Fibroblast of villous mesenchyme (primary cell): ENCODE results near the gene TMTC1. TPM values are rescaled to one million over a fixed set of nuclear protein-coding genes. Genes with fewer than 3 reads are reported as not detected.

Source experiments
- DNase-seq: peaks from one replicate; pipeline ENCODE4 v3.0.0-alpha.2; 2010; ENCODE audit warnings: low read depth
- H3K4me3 ChIP-seq: 2 replicates; pipeline ENCODE4 v1.5.1; 2011; ENCODE audit warnings: low read depth, mild to moderate bottlenecking, low read length
- CTCF ChIP-seq: IDR thresholded peaks from 2 replicates; pipeline ENCODE4 v1.5.1; 2012; ENCODE audit warnings: low read depth, mild to moderate bottlenecking, low read length; ENCODE audit not compliant: insufficient read depth
- total RNA-seq: library from RNA; depleted of rRNA; stranded (reverse); fragments of >200 nt; gene quantifications from 2 replicates; pipeline ENCODE4 v1.2.3, GENCODE V29; 2012

Gene TMTC1
- total RNA-seq, 1 donor = 33.2 TPM

GRCh38 chr12:29781188-29781587, 2.6 kb downstream of the TMTC1 start:
- H3K4me3 ChIP-seq = peak overlapping the region; percentile 83
- DNase-seq = no peak
- no peak for TF ChIP-seq CTCF

DNA sequence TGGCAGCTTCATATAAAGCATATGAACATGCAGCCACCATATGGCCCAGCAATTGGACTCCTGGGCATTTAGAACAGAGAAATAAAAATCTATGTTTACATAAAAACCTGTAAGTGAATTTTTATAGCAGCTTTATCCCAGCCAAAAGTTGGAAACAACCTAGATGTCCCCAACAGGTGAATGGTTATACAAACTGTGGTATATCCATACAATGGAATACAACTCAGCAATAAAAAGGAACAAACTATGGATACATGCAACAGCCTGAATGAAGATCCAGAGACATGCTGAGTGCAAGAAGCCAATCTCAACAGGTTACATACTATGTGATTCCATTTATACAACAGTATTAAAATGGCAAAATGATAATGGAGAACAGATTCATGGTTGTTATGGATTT, 3.7 kb downstream of the TMTC1 start:
- H3K4me3 ChIP-seq = no peak overlapping the region
- TF ChIP-seq CTCF = no peak
- DNase-seq = no peak

DNA sequence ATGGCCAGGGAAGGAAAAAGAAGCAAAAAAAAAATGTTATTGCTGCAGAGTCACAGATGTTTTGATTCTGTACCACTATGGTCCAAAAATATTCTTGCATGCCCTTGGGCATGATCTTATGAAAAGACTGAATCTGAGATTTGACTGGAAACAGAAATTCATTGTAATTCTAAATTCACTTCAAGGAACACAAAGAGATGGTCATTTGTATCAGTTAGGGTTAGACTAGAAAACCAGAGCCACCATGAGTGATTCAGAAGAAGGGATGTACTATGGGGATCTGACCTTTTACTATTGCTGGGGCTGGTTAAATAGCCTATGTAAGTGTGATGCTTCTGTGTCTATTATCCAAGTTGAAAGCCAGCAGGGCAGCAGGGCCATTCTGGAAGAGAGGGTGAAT, 5.2 kb downstream of the TMTC1 start:
- H3K4me3 ChIP-seq = no peak overlapping the region
- no peak for DNase-seq
- TF ChIP-seq CTCF = no peak

GRCh38 chr12:29773076-29773475, 10.7 kb downstream of the TMTC1 start:
- H3K4me3 ChIP-seq = no peak overlapping the region
- DNase-seq = no peak
- TF ChIP-seq CTCF = no peak

DNA sequence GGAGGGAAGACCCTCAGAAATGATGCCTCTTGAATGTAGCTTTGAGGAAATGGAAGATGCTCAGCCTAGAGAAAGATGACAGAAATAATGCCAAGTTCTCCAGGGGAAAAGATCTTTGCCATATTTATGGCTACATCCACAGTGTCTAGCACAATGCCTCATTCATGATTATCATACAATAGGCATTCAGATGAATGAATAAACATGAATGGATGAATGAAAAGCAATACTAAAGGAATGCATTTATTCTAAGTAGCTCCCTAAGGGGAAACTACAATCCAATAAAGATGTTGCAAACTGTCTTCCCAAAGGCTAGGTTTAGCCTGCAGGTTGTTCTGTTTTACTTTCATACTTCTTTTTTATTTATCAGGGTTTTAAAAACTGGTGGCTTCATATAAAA, 12.0 kb downstream of the TMTC1 start:
- no peak for DNase-seq
- TF ChIP-seq CTCF = no peak
- H3K4me3 ChIP-seq = no peak overlapping the region

DNA sequence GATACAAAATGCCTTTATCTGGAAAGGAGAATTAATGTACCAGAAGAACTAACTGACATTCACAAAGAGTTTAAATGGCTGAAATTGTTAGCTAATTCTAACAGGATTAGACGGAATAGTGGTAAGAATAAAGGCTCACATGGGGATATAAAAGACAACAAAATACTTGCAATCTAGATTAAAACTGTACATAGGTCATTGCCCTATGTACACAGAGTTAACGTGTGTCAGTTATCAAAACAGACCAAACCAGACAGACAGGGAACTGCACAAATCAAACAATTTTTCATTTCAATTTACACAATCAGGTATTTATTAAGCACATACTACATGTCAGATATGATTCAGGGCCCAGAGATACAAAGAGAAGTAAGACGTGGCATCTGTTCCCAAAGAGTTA, 12.6 kb downstream of the TMTC1 start:
- no peak for DNase-seq
- H3K4me3 ChIP-seq = no peak overlapping the region
- TF ChIP-seq CTCF = no peak

GRCh38 chr12:29769162-29769858, 14.4 kb downstream of the TMTC1 start:
- no peak for TF ChIP-seq CTCF
- H3K4me3 ChIP-seq = no peak overlapping the region
- peak; percentile 90 for DNase-seq
